DMS153 (cell line): ENCODE results near the gene FBXL17.
"Not testable (repeated sequence)": the region's sequence is repeated elsewhere in the genome, so short reads cannot be mapped to it uniquely, and the experiment has no call there.

Experiments
- DNase-seq: peaks from one replicate; lab custom pipeline; 2025; lab: John Stamatoyannopoulos, UW

The FBXL17 gene

DNA sequence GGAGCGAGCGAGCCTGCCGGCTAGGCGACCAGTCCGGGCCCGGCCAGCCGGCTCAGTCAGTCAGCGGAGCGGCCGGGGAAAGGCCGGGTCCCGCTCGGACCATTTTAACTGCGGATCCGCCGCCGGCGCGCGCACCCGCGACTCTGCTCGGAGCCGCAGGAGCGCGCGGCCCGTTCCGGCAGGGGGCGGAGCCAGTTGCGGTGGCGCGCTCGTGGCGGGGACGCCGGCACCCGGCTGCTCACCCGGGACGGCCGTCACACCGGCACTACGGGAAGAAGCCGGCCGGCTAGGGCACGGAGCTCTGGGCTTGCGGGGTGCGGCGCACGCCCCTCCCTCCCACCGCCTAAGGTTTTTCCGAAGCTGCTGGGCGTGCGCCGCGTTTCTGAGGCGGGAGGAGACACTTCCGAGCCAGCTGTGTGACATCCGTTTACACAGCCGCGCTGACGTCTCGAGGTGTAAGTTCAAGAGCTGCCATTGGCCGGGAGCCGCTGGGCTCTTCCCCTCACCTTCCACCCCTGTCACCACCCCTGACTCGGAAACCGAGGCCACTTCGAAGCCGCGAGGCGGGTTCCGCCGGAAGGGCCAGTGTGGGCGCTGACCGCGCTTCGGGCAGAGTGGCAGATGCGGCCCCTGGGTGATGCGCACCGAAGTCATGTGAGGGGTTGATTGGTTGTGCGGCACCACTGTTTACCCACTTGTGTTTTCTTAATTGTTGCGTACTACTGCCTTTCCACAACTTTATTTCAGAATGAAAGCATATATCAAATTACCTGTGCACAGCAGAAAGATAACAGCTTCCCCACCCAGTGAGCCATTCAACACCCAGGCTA lies at the start of gene FBXL17:
Gene FBXL17, minus strand, starts transcription at position 145 of the 830 bp plus-strand sequence.
- peak; percentile 83 for DNase-seq

DNA sequence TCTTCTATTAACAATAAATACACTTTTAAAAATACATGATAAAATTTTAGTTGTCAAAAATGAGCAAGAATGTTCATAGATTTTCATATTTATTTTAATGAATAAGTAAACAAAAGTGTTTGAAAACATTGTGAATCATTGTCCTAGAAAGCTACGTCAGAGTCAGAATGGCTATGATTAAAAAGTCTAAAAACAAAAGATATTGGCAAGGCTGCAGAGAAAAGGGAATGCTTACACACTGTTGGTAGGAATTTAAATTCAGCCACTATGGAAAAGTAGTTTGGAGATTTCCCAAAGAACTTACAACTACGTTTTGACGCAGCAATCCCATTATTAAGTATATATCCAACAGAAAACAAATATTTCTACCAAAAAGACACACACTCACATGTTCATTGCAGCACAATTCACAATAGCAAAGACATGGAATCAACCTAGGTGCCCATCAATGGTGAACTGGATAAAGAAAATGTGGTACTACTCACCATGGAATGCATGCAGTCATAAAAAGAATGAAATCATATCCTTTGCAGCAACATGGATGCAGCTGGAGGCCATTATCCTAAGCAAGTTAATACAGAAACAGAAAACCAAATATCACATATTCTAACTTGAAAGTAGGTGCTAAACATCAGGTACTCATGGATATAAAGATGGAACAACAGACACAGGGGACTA lies 49.2 kb upstream of the FBXL17 start:
- no peak for DNase-seq

DNA sequence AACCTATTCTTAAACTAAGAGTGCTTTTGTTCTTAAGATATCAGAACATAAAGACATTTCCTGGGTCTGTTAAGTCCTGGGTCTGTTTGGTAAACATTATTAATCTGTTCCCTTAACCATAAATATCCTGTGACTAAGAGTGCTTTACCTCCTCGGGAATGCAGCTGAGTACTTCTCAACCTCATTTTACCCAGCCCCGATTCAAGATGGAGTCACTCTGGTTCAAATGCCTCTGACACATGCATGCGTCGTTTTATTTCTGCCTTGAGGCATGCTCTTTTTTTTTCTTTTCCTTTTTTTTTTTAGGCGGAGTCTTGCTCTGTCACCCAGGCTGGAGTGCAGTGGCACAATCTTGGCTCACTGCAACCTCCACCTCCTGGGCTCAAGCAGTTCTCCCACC lies 39.8 kb upstream of the FBXL17 start:
- no peak for DNase-seq

DNA sequence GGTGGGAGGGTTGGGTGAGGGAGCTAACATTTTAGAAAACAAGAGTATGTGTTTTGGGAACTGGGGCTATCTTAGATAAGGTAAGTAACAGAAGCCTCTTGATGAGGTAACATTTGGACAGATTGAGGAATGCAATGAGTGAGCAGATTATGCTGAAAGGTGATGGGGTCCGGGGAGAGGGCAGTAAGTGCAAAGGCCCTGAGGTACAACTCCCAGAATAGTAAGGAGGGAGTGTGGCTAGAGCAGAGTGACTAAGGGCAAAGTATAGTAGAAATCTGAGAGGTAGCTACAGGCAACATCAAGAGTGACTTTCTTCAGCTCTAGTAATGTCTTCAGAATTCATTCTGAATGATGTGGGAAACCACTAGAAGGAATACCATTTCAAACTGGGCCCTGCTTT lies 38.9 kb upstream of the FBXL17 start:
- no peak for DNase-seq

DNA sequence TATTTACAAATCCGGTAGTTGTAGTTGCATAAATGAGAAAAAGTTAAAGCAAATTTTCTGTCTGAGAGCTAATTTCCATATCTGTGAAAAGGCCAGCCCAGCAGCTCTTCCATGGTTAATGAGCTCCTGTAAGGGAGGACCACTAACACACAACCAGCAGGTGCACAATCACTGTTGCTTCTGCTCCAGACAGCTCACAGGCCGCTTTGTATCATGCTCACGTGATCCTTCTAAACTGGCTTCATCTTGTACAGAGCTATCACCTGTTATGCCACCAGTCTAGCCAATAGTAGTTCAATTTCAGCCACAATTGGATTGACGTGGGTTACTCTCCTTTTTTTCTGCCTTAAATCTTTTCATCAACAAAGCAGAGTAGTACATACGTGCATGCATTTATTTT lies 38.3 kb upstream of the FBXL17 start:
- DNase-seq, result no peak

DNA sequence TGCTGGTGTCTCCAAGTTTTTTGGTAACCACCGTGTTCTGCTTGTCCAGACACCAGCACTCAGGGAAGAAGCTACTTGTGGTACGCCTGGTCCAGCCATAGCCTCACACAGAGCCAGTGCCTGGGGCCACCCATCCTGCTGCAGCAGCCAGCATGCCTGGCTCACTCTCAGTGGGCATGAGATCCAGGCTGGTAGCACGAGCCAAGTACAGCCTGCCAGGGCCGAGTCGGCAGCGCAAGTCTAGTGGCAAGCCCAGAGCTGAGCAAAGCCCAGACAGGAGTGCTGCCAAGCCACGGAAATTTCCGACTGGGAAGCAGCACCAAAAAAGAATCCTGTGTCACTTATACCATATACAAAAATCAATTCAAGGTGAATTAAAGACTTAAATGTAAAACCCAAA lies 36.3 kb upstream of the FBXL17 start:
- no peak for DNase-seq

DNA sequence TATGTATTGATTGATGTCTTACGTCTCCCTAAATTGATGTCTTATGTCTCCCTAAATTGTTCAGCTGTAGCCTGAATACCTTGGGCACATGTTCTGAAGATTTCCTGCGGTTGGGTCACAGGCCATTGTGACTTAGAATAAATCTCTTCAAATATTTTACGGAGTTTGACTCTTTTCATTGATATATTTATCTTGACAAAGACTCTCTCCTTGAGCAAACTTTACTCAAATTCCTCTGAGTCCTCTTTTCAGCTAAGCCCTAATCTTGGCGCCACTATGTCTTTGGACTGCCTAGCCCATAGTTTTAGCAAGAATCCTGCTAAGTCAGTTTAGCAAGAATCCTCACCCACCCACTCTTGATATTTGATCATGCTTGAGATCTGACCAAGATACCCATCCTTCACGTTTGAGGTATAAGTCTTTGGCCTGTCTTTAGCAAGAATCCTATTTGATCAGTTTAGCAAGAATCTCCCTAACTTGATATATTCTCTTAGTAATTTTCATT lies 35.3 kb upstream of the FBXL17 start:
- DNase-seq, result no peak

DNA sequence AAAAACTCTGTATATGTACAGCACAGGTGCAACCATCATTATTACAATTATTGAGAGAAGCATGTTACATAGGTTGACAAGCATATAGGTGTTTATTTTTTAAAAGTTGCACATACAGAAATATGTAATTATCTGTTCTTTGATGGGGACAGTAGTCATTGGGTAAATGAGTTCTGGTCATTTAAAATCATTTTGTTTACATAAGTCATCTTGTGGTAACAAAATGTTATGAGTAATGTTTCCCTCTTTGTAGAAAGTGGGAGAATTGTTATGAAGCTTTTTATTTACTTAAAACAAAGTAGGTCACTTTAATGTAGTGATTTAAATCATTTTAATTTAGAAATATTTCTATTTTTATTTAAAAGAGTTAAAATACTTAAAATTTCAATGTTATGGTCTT lies 33.8 kb upstream of the FBXL17 start:
- DNase-seq, result no peak

DNA sequence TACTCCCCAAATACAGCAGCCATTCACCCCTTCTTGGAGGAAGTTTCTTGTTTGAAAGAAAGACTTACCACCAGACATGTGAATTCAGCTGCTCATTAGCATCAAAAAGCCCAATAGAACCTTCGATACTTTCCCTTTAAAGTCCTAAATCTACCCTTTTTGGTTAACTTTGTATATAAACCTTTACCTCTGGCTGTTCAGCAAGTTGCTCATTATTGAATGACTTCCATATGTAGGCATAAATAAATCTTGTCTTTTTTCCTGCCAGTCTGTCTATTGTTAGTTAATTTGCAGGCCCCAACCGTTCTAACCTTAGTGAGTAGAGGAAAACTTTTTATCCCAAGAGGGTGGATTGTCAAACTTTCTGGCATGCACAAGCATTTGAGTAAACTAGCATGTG lies 27.9 kb upstream of the FBXL17 start:
- DNase-seq, result no peak

DNA sequence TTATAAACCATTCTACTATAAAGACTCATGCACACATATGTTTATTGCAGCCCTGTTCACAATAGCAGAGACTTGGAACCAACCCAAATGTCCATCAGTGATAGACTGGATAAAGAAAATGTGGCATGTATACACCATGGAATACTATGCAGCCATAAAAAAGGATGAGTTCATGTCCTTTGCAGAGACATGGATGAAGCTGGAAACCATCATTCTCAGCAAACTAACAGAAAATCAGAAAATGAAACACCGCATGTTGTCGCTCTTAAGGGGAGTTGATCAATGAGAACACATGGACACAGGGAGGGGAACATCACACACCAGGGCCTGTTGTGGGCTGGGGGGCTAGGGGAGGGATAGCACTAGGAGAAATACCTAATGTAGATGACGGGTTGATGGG lies 23.3 kb upstream of the FBXL17 start:
- not testable (repeated sequence) for DNase-seq

DNA sequence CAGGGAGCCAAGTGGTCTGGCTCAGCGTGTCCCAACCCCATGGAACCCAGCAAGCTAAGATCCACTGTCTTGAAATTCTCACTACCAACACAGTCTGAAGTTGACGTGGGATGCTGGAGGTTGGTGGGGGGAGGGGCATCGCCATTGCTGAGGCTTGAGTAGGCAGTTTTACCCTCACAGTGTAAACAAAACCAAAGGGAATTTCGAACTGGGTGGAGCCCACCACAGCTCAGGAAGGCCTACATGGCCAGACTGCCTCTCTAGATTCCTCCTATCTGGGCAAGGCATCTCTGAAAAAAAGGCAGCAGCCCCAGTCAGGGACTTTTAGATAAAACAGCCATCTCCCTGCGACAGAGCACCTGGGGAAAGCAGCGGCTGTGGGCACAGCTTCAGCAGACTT lies 17.1 kb upstream of the FBXL17 start:
- DNase-seq, result no peak

DNA sequence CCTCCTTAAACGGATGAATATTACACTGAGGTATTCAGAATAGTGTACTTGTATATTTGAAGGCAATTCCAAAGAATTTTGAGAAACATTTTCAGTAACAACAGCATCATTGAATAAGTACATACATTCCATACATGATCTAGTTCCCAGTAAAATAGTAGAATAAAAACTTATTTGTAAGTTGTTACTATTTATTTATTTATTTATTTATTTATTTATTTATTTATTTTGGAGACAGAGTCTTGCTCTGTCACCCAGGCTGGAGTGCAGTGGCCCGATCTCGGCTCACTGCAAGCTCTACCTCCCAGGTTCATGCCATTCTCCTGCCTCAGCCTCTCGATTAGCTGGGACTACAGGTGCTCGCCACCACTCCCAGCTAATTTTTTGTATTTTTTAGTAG lies 14.9 kb upstream of the FBXL17 start:
- DNase-seq, result not testable (repeated sequence)

DNA sequence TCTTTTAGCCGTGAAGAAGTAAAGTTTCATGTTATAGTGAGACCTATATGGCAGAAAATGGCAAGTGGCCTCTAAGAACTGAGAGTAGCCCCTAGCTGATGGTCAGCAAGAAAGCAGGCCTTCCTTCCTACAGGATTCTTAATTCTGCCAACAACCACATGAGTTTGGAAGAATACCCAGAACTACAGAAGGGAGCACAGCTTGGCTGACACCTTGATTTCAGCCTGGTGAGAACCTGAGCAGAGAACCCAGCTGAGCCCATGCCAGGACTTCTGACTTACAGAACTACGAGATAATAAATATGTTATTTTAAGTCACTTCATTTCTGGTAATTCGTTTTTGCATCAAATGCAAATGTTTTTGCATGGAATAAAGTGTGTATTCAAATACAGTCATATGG lies 5.9 kb upstream of the FBXL17 start:
- DNase-seq, result no peak

DNA sequence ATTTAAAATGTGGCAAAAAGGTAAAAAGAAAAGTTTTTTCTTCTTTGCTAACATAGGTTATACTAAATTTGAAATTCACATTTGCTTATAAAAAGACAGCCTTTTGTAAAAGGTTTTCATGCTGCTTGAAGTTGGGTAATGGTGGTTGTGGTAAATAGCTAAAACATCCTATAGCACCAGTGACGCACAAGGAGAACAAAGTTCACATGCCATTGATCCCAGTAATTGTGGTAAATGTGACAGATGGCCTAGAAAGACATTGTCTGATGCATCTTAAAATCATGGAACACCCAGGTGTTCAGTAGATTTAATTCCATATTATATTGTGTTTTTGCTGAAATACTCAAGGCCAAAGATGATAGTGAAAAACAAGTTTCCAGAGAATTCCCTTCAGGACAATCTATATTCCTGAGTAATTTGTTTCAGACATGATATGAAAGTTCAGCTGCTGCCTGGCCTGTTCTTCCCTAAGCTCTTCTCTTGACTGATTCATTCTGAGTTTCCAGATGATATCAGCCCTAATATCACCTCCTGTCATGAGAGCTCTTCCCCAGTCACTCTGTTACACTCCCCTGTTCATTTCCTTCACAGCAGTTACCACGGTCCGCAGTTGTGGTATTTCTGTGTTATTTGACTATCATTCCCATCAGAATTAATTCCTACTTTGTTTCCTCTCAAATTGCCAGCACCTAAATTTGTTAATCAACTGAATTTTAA lies 4.6 kb upstream of the FBXL17 start:
- no peak for DNase-seq

DNA sequence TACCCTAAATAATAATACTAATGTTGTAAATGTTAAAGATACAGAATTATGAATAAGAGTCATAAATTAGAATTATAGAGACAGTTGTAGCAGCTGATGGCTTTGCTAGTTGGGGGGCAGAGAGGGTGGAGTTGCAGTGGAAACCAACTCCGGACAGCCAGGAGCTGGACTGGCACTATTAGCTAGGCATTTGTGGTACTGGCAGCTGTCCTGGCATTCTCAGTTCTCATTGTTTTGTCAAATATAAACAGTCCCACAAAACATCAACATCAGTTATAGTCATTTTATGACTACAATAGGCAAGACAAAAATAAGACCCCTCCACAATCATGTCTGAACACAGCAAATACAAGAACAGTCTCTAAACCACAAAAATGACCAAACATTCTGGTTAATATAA lies 2.8 kb upstream of the FBXL17 start:
- no peak for DNase-seq

DNA sequence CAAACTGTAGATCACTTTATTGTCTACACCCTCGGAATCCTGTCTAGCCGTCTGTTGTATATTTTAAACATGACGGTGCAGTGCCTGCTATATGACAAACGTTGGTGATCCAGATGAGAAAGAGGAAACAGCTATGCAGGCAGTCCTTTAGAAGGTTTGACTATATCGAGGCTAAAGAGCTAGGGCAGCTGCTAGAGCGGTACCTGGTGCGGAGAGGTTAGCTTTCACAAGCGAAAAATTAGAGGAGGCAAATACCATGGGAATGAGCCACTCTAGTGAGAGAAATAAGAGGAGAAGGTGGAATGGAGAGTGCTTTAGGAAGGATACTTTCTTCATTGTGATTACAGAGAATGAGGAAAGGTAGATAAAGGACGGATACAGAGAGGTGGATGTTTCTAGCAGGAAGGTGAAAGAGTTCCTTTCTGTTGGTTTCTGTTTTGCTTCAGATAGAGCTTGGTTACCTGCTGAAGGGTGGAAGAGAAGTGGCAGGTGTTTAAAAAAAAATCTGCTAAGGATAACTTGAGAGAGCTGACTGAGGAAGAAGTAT lies 959 bp upstream of the FBXL17 start:
- DNase-seq, result no peak

DNA sequence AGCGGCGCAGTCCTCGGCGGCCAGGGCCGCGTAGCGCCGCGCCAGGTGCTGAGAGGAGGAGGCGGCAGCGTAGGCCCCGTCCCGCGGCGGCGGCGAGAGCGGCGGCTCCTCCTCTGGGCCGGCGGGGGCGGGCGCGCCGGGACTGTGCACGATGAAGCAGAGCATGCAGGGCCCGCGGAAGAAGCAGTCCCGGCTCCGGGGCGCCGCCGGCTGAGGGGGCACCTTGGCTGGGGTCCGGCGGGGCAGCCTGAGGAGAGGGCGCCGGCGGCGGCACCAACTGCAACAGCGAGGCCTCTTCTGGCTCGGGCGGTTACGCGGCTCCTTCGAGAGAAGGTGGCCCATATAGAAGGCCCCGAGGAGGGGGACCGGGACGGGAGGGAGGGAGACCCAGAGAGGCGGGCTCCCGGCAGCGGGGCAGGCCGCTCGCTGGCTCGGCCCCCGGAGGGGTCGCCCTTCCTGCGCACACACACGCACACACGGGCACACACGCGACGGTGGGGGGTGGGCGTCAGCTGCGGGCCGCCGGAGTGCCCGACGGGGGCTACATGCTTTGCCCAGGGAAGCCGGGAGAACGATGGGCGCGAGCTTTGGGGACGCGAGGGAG lies 446 bp downstream of the FBXL17 start:
- peak; percentile 2 for DNase-seq

DNA sequence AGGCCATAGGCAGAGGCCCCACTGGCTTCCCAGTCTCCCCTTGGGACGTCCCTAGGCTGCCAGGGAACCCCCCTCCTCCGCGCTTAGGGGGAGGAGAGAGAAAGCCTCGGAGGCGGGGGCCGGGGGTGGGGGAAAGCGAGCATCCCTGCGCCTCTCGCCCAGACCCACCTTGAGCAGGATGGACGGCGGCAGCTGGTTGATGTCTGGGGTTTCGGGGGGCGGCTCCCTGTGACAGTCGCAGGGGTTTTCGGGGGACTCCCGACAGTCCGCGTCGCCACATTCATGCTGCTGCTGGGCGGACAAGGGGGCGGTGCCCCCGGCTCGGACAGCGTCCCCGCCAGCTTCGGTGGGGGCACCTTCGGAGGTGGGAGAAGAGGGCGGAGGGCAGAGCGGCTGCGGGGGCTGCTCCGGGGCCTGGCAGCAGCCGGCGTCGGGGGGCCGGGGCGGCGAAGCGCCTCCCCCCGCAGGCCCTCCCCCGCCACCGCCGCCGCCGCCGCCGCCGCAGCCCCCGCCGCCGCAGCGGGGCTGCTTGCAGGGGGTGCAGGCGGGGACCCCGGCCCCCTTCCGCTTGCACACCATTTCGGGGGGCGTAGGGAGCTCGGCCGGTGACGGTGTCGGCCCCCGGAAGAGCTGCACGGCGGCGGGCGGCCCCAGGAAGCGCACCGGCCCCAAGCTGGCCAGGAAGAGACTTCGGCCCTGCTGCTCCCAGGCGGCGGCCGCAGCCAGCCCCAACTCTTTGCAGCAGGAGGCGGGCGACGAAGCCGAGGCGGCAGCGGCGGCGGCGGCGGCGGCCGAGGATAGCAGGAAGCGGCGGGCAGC lies 1.2 kb downstream of the FBXL17 start:
- no peak for DNase-seq

DNA sequence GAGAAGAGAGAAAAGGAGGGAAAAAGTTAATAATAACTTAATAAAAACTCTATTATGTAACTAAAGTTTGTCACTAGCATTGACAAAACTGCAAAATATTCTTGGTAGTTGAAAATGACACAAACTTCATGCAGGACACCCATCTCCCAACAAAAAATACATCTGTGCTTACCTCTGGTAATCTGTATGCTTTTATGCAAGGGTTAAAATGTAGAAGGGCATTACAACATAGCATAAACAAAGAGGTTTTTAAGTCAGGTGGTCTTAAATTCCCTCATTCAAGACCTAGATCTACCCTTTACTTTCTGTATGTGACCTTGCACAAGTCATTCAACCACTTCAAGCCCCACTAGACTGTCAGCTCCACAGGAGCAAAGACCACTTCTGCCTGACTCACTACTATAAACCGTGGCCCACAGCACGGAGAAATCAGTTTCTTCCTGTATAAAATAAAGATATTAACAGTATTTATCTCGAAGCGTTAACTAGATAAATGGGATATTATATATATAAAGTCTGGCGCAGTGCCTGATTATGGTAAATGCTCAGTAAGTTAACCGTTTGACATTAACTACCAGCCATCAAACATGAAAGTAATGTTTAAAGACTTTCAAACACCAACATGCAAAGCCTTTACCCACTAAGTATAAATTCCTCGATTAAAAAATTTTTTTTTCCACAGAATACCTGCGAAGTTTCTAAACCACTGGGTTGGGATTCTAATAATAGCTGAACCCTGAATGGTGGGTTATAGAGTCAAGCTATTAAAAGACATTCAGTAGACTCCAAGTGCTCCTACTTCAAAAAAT lies 2.0 kb downstream of the FBXL17 start:
- DNase-seq, result no peak

DNA sequence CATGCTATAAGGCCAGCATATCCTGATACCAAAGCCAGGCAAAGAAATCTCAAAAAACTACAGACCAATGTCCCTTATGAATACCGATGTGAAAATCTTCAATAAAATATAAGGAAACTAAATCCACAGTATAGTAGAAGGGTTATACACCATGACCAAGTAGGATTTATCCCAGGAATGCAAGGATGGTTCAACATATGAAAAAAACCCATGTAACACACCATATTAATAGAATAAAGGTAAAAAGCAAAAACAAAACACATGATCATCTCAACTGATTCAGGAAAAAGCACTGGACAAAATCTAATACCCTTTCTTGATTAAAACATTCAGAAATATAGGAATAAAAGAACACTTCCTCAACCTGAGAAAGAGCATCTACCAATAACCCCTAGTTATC lies 6.1 kb downstream of the FBXL17 start:
- DNase-seq, result no peak
